Neural progenitor cell (in vitro differentiated cells): Measurements from ENCODE around the gene FAM20C. TPM values are rescaled to one million over a fixed set of nuclear protein-coding genes. Genes with fewer than 3 reads are reported as not detected.

Experiments
- DNase-seq: peaks from one replicate; pipeline ENCODE4 v3.0.0-alpha.2; 2016; ENCODE audit warnings: low spot score
- H2AFZ ChIP-seq: fragments of 200-600 bp; sonication (generic); replicated peaks from 2 replicates; pipeline ENCODE4 v1.6.1; 2016; ENCODE audit warnings: antibody characterized with exemption
- H3F3A ChIP-seq: fragments of 200-600 bp; sonication (generic); 2 replicates; pipeline ENCODE4 v1.6.1; 2016; ENCODE audit warnings: antibody characterized with exemption, low read depth
- H3K27ac ChIP-seq: fragments of 200-600 bp; sonication (generic); 2 replicates; pipeline ENCODE4 v1.5.1; 2016; ENCODE audit warnings: mild to moderate bottlenecking
- H3K27me3 ChIP-seq: fragments of 200-600 bp; sonication (generic); 2 replicates; pipeline ENCODE4 v1.6.1; 2016; ENCODE audit warnings: mild to moderate bottlenecking, moderate library complexity
- H3K36me3 ChIP-seq: fragments of 200-600 bp; sonication (generic); 2 replicates; pipeline ENCODE4 v1.5.1; 2016
- H3K4me1 ChIP-seq: fragments of 200-600 bp; sonication (generic); 2 replicates; pipeline ENCODE4 v1.6.1; 2016; ENCODE audit warnings: mixed run types
- H3K4me2 ChIP-seq: fragments of 200-600 bp; sonication (generic); 2 replicates; pipeline ENCODE4 v1.6.1; 2016
- H3K4me3 ChIP-seq: fragments of 200-600 bp; sonication (generic); 2 replicates; pipeline ENCODE4 v1.5.1; 2016
- H3K79me2 ChIP-seq: fragments of 200-600 bp; sonication (generic); 2 replicates; pipeline ENCODE4 v1.6.1; 2016; ENCODE audit warnings: low read depth
- H3K9ac ChIP-seq: fragments of 200-600 bp; sonication (generic); 2 replicates; pipeline ENCODE4 v1.6.1; 2016
- H3K9me3 ChIP-seq: fragments of 200-600 bp; sonication (generic); 2 replicates; pipeline ENCODE4 v1.5.1; 2016; ENCODE audit warnings: low read depth
- H4K20me1 ChIP-seq: fragments of 200-600 bp; sonication (generic); 2 replicates; pipeline ENCODE4 v1.6.1; 2016; ENCODE audit warnings: low read depth
- H3K27ac Mint-ChIP-seq: 3 replicates; pipeline ENCODE4 v1.8.0; 2021; ENCODE audit warnings: mixed read lengths
- H3K27me3 Mint-ChIP-seq: 2 replicates; pipeline ENCODE4 v1.8.0; 2022; ENCODE audit warnings: low read depth, mild to moderate bottlenecking, inconsistent platforms, moderate library complexity, mixed read lengths; ENCODE audit not compliant: insufficient read depth
- H3K36me3 Mint-ChIP-seq: 3 replicates; pipeline ENCODE4 v1.8.0; 2021; ENCODE audit warnings: mixed read lengths
- H3K4me1 Mint-ChIP-seq: 3 replicates; pipeline ENCODE4 v1.8.0; 2021; ENCODE audit warnings: mixed read lengths
- H3K4me3 Mint-ChIP-seq: 3 replicates; pipeline ENCODE4 v1.8.0; 2021; ENCODE audit warnings: mild to moderate bottlenecking, moderate library complexity, mixed read lengths
- H3K9me3 Mint-ChIP-seq: 3 replicates; pipeline ENCODE4 v1.8.0; 2020; ENCODE audit warnings: mixed read lengths
- CTCF ChIP-seq: fragments of 200-600 bp; sonication (generic); IDR thresholded peaks from 2 replicates; pipeline ENCODE4 v1.5.1; 2017; ENCODE audit warnings: antibody characterized with exemption, mild to moderate bottlenecking
- EZH2 ChIP-seq: fragments of 200-600 bp; sonication (generic); IDR thresholded peaks from 2 replicates; pipeline ENCODE4 v1.6.1; 2017; ENCODE audit warnings: antibody characterized with exemption, mild to moderate bottlenecking, moderate library complexity
- EZH2phosphoT487 ChIP-seq: fragments of 200-600 bp; sonication (generic); IDR thresholded peaks from 2 replicates; pipeline ENCODE4 v1.6.1; 2017; ENCODE audit warnings: antibody characterized with exemption
- total RNA-seq: library from RNA; depleted of rRNA; stranded (reverse); fragments of >200 nt; gene quantifications from 2 replicates; pipeline ENCODE4 v1.2.3, GENCODE V29; 2015; ENCODE audit warnings: low replicate concordance

The FAM20C gene
- total RNA-seq, 1 donor from 2014 or later: 3.8 TPM

DNA sequence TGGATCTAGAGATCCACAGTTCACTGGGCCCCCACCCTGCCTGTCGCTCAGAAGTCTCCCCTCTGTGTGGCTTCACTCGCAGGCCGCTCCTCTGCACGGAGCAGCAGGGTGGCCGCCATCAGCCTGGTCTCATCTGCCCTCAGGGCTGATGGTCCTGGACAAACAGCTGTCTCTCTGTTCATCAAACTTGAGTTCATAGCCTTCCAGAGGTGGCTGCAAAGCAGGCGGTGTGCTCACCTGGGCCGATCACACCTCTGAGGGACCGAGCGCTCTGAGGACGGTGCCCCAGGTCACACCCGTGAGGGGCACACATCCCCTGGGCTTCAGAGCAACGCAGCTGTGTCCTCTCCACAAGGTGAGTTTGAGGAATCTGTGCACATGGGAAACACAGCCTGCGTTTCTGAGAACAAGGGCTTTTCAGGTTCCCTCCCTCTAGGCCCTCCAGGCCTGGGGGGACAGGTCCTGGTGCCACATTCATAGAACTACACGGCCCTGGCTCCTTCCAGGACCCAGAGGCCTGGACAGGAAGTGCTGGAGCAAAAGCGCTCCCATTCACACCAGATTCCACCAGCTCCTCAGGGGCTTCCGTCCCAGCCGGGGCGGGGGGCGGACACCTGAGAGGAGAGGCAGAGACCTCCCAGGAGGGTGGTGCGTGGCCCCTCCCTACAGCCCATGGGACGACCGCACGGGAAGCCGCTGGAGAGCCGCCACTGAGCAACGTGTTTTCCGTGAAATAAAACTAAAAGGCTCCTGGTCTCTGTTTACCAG lies 31.2 kb upstream of the FAM20C start:
- Histone ChIP-seq H4K20me1 (no peaks in the 10 kb centered on the region), H3K27me3 (no peaks in the 10 kb centered on the region), H3F3A (no peaks in the 10 kb centered on the region), H3K4me2 (no peak overlapping the region), H3K4me3 (no peak overlapping the region), H3K9ac (no peak overlapping the region), H3K79me2 (no peaks in the 10 kb centered on the region), H3K4me1 (peaks cover 6% of the 10 kb centered on the region), H3K36me3 (no peaks in the 10 kb centered on the region), H2AFZ (no peak overlapping the region), H3K9me3 (no peaks in the 10 kb centered on the region), H3K27ac (no peak overlapping the region)
- Mint-ChIP-seq H3K4me3 (no peak overlapping the region), H3K27ac (peak overlapping the region; percentile 87), H3K27me3 (peaks cover 8% of the 10 kb centered on the region), H3K36me3 (no peaks in the 10 kb centered on the region), H3K9me3 (no peaks in the 10 kb centered on the region), H3K4me1 (peaks cover 20% of the 10 kb centered on the region)
- TF ChIP-seq EZH2phosphoT487 (no peak), EZH2 (no peak), CTCF (no peak)
- DNase-seq: no peak

DNA sequence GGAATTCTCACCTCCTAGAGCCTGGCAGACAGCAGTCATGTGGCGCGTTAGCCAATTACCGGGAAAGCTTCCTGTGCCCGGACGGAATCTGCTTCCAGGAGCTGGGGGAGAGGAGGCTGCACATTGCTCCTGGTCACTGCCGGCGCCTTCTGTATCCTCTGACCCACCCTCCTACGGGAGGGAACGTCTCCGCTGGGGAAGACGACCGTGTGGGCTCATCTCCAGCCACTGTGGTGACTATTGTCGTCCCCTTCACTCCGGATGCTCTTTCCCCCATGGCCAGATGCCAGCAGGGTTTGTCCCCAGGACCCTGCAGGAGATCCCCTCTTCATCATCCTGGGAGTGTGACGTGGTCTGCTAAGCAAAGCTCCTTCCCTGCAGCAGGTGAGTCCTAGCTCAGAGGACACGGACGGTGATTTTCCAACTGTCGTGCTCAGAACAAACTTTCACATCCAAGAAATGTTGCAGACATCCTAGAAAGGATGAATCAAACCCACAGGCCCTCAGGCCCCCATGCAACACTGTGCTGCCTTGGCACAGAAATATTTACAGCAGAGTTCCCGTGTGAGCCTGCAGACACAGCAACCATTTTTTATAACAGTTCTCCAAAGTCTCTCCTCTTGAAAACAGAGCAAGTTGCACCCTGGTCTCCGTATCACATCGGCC lies 29.6 kb upstream of the FAM20C start:
- TF ChIP-seq EZH2: no peak
- TF ChIP-seq CTCF: no peak
- TF ChIP-seq EZH2phosphoT487: no peak
- peaks cover 17% of the 10 kb centered on the region for H3K4me1 Mint-ChIP-seq
- no peaks in the 10 kb centered on the region for H3F3A ChIP-seq
- no peak overlapping the region for H3K27ac ChIP-seq
- H3K9me3 Mint-ChIP-seq: no peaks in the 10 kb centered on the region
- H3K27me3 ChIP-seq: no peaks in the 10 kb centered on the region
- H3K36me3 Mint-ChIP-seq: no peaks in the 10 kb centered on the region
- H3K4me3 ChIP-seq: no peak overlapping the region
- H3K27ac Mint-ChIP-seq: peak overlapping the region; percentile 33
- no peak overlapping the region for H3K9ac ChIP-seq
- no peaks in the 10 kb centered on the region for H3K36me3 ChIP-seq
- H4K20me1 ChIP-seq: no peaks in the 10 kb centered on the region
- H3K4me3 Mint-ChIP-seq: no peak overlapping the region
- H3K27me3 Mint-ChIP-seq: peaks cover 10% of the 10 kb centered on the region
- no peaks in the 10 kb centered on the region for H3K4me1 ChIP-seq
- H3K4me2 ChIP-seq: no peak overlapping the region
- DNase-seq: no peak
- no peaks in the 10 kb centered on the region for H3K9me3 ChIP-seq
- H2AFZ ChIP-seq: no peak overlapping the region
- no peaks in the 10 kb centered on the region for H3K79me2 ChIP-seq

DNA sequence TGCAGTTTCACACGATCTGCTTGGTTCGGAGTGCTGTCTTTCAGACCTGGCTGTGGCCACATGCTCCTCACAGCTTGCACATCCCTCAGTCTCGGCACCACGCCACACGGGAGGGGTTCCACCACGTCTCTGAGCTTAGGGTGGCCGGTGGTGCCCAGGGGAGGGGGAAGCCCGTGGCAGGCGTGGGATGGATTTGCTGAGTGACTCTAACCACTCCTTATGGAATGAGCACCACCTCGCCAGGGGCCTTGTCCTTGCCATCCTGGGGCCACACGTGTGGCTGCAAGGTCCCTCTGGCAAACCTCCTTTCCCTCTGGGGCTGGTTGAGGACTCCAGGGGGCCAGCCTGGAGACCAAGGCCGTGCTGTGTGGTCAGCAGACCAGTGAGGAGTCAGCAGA lies 29.1 kb upstream of the FAM20C start:
- Mint-ChIP-seq H3K4me3 (no peak overlapping the region), H3K9me3 (no peaks in the 10 kb centered on the region), H3K36me3 (no peaks in the 10 kb centered on the region), H3K27me3 (peaks cover 7% of the 10 kb centered on the region), H3K4me1 (peaks cover 17% of the 10 kb centered on the region), H3K27ac (peak overlapping the region; percentile 33)
- no peaks in the 10 kb centered on the region for H4K20me1 ChIP-seq
- H3K27ac ChIP-seq: no peak overlapping the region
- no peaks in the 10 kb centered on the region for H3K4me1 ChIP-seq
- H3K9ac ChIP-seq: no peak overlapping the region
- H3K79me2 ChIP-seq: no peaks in the 10 kb centered on the region
- no peak for TF ChIP-seq EZH2phosphoT487
- no peak for TF ChIP-seq EZH2
- no peak for TF ChIP-seq CTCF
- no peak overlapping the region for H2AFZ ChIP-seq
- no peaks in the 10 kb centered on the region for H3K36me3 ChIP-seq
- no peaks in the 10 kb centered on the region for H3F3A ChIP-seq
- no peaks in the 10 kb centered on the region for H3K9me3 ChIP-seq
- no peak overlapping the region for H3K4me3 ChIP-seq
- no peak overlapping the region for H3K4me2 ChIP-seq
- no peaks in the 10 kb centered on the region for H3K27me3 ChIP-seq
- DNase-seq: no peak
